Osteoblast (primary cell): ENCODE results near the gene CELF5. TPM values are rescaled to one million over a fixed set of nuclear protein-coding genes. Genes with fewer than 3 reads are reported as not detected.

ENCODE experiments used
- DNase-seq: peaks from one replicate; pipeline ENCODE4 v3.0.0; 2011; ENCODE audit warnings: low spot score, mixed read lengths; ENCODE audit not compliant: insufficient read length; ENCODE audit errors: missing footprints
- H2AFZ ChIP-seq: 2 replicates; pipeline ENCODE4 v1.6.0; 2011; ENCODE audit warnings: mild to moderate bottlenecking, low read length
- H3K27ac ChIP-seq: 2 replicates; pipeline ENCODE4 v1.5.1; 2011; ENCODE audit warnings: mild to moderate bottlenecking, low read depth, low read length, moderate library complexity
- H3K27me3 ChIP-seq: 2 replicates; pipeline ENCODE4 v1.6.0; 2012; ENCODE audit warnings: mild to moderate bottlenecking, control low read depth, inconsistent platforms, low read length, moderate library complexity; ENCODE audit not compliant: insufficient read depth
- H3K36me3 ChIP-seq: 2 replicates; pipeline ENCODE4 v1.5.1; 2011; ENCODE audit warnings: mild to moderate bottlenecking, low read length, control low read depth, moderate library complexity; ENCODE audit not compliant: insufficient read depth
- H3K4me1 ChIP-seq: 2 replicates; pipeline ENCODE4 v1.5.1; 2011; ENCODE audit warnings: mild to moderate bottlenecking, low read length, control low read depth, moderate library complexity; ENCODE audit not compliant: insufficient read depth
- H3K4me2 ChIP-seq: 2 replicates; pipeline ENCODE4 v1.6.0; 2011; ENCODE audit warnings: mild to moderate bottlenecking, low read length; ENCODE audit not compliant: insufficient read depth
- H3K4me3 ChIP-seq: fragments of 200-600 bp; sonication (generic); 3 replicates; pipeline ENCODE4 v1.5.1; 2012; ENCODE audit warnings: mild to moderate bottlenecking, low read length, inconsistent platforms; ENCODE audit not compliant: insufficient read depth
- H3K79me2 ChIP-seq: 2 replicates; pipeline ENCODE4 v1.6.0; 2012; ENCODE audit warnings: mild to moderate bottlenecking, low read length, control low read depth, inconsistent platforms; ENCODE audit not compliant: insufficient read depth
- H3K9me3 ChIP-seq: 2 replicates; pipeline ENCODE4 v1.5.1; 2011; ENCODE audit warnings: low read depth, low read length, control low read depth
- H4K20me1 ChIP-seq: 2 replicates; pipeline ENCODE4 v1.6.0; 2012; ENCODE audit warnings: mild to moderate bottlenecking, low read length, control low read depth; ENCODE audit not compliant: insufficient read depth
- total RNA-seq: library from RNA; depleted of rRNA; stranded (reverse); fragments of >200 nt; gene quantifications from 2 replicates; pipeline ENCODE4 v1.2.3, GENCODE V29; 2012
- TF ChIP-seq, protein P1 (sequence below): IDR thresholded peaks from 2 replicates; pipeline ENCODE4 v1.5.1; 2011; ENCODE audit warnings: mild to moderate bottlenecking, low read depth, low read length, moderate library complexity; ENCODE audit errors: extremely low read depth

Gene CELF5
- total RNA-seq, 1 donor: not detected

GRCh38 chr19:3316659-3317207 is 92.3 kb downstream of the CELF5 start:
- Histone ChIP-seq H4K20me1 (no peaks in the 10 kb centered on the region), H3K27me3 (peaks cover 19% of the 10 kb centered on the region), H3K4me3 (no peak overlapping the region), H3K9me3 (no peaks in the 10 kb centered on the region), H3K36me3 (no peaks in the 10 kb centered on the region), H3K4me2 (no peak overlapping the region), H2AFZ (no peak overlapping the region), H3K79me2 (no peaks in the 10 kb centered on the region), H3K27ac (no peak overlapping the region), H3K4me1 (peaks cover 9% of the 10 kb centered on the region)
- TF ChIP-seq, protein P1, sequence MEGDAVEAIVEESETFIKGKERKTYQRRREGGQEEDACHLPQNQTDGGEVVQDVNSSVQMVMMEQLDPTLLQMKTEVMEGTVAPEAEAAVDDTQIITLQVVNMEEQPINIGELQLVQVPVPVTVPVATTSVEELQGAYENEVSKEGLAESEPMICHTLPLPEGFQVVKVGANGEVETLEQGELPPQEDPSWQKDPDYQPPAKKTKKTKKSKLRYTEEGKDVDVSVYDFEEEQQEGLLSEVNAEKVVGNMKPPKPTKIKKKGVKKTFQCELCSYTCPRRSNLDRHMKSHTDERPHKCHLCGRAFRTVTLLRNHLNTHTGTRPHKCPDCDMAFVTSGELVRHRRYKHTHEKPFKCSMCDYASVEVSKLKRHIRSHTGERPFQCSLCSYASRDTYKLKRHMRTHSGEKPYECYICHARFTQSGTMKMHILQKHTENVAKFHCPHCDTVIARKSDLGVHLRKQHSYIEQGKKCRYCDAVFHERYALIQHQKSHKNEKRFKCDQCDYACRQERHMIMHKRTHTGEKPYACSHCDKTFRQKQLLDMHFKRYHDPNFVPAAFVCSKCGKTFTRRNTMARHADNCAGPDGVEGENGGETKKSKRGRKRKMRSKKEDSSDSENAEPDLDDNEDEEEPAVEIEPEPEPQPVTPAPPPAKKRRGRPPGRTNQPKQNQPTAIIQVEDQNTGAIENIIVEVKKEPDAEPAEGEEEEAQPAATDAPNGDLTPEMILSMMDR: no peak
- DNase-seq: no peak

DNA sequence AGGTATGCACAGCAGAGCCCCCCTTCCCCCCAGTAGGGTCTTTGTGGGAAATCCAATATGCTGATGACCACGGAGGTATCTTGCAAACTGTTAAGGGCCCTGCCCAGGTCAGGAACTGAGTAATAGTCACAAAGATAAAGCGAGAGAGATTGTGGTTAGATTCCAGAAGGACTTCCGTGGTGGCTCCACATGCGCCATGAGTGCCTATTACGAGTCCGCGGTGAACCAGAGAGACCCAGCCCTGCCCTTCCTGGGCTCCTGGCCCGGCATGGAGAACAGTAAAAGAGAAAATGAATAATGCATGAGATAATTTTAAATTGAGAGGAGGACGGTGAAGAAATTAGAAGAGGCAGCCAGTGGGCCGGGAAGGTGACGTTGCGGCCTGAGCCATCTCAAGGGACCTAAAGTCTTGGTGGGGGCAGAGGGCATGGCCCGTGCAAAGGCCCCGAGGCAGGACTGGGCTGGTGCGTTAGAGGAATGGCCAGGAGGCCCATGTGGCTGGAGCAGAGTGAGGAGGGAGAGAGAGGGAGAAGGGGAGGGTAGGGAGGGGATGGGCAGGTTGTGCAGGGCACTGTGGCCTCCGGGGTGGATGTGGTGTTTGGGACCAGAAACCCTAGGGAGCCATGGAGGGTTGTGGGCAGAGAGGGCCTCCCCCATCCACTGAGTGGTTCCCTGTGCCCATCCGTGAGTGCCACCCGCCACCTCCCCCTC is 95.3 kb downstream of the CELF5 start:
- peak; percentile 97 for DNase-seq
- Histone ChIP-seq H3K9me3 (no peaks in the 10 kb centered on the region), H4K20me1 (no peaks in the 10 kb centered on the region), H3K36me3 (no peaks in the 10 kb centered on the region), H3K27me3 (peaks cover 13% of the 10 kb centered on the region), H3K4me3 (no peak overlapping the region), H3K27ac (peak overlapping the region; percentile 56), H3K79me2 (no peaks in the 10 kb centered on the region), H3K4me1 (peaks cover 9% of the 10 kb centered on the region), H3K4me2 (peak overlapping the region; percentile 39), H2AFZ (peak overlapping the region; percentile 29)
- TF ChIP-seq, protein P1: no peak

DNA sequence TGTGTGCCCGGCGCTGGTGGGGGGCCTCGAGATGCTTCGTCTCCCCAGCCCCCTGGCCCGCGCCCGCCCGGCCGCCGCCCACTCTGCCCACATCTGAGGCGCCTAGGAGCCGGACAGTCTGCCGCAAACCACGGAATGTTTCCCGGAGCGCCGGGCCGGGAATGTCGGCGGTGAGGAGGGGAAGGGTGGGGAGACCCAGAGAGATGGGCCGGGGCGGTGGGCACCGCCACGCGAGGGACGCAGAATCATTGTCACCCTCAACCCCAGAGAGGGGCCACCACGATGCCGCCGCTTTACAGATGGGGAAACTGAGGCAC is 95.9 kb downstream of the CELF5 start:
- Histone ChIP-seq H3K4me1 (peaks cover 9% of the 10 kb centered on the region), H3K27me3 (peaks cover 13% of the 10 kb centered on the region), H3K36me3 (no peaks in the 10 kb centered on the region), H3K9me3 (no peaks in the 10 kb centered on the region), H2AFZ (no peak overlapping the region), H4K20me1 (no peaks in the 10 kb centered on the region), H3K4me2 (no peak overlapping the region), H3K79me2 (no peaks in the 10 kb centered on the region), H3K27ac (no peak overlapping the region), H3K4me3 (no peak overlapping the region)
- TF ChIP-seq, protein P1: no peak
- peak; percentile 64 for DNase-seq

DNA sequence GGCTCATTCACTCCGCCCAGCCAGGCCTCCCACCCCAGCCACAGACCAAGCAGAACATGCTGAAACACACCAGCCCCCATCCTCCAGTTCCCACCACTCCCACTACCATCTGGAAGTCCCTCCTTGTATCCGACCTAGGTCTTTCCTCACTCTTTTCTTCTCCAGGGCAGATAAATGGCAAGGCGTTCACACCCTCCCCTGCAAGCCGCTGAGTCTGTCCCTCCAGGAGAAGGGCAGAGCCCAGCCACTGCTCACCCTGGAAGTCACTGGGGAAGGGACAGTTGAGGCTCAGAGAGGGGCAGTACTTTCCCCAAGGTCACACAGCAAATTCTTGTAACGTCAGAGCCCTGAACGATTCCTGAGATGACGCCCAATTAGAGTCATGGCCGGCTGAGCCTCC is 96.4 kb downstream of the CELF5 start:
- Histone ChIP-seq H4K20me1 (no peaks in the 10 kb centered on the region), H3K4me2 (no peak overlapping the region), H3K4me3 (no peak overlapping the region), H3K27ac (no peak overlapping the region), H3K79me2 (no peaks in the 10 kb centered on the region), H3K27me3 (peaks cover 13% of the 10 kb centered on the region), H3K36me3 (no peaks in the 10 kb centered on the region), H3K9me3 (no peaks in the 10 kb centered on the region), H3K4me1 (peaks cover 9% of the 10 kb centered on the region), H2AFZ (no peak overlapping the region)
- DNase-seq: no peak
- TF ChIP-seq, protein P1: no peak
